PC-9 (cell line): ENCODE data around the gene PI3. TPM values are rescaled to one million over a fixed set of nuclear protein-coding genes. Genes with fewer than 3 reads are reported as not detected.
A peak's percentile ranks its signal among the peaks of the same experiment; 100 is the strongest.

Source experiments
- BruUV-seq: library from RNA; stranded (reverse); fragments of 400-500 nt; replicated peaks from 2 replicates; lab custom pipeline; 2021; lab: Mats Ljungman, UMichigan
- CTCF ChIA-PET: fragments of 300-600 bp; sonication (Branson Sonifier 250); formaldehyde crosslinking; loops from one replicate; lab custom pipeline; 2022; ENCODE audit warnings: antibody characterized with exemption; lab: Charles Lee
- POLR2A ChIA-PET: fragments of 300-600 bp; sonication (Branson Sonifier 250); formaldehyde crosslinking; loops from one replicate; lab custom pipeline; 2022; ENCODE audit warnings: antibody characterized with exemption; ENCODE audit not compliant: unreplicated experiment; lab: Charles Lee
- DNase-seq, 2 experiments: peaks; one replicate each; pipeline versions ENCODE4 v3.0.0 to v3.0.0-alpha.2; 2015 to 2022; ENCODE audit warnings: mixed read lengths in 1 of 2
- H2AFZ ChIP-seq: fragments of 200-600 bp; sonication (generic); 2 replicates; pipeline ENCODE4 v1.8.1; 2017; ENCODE audit warnings: antibody characterized with exemption
- H3F3A ChIP-seq: fragments of 200-600 bp; sonication (generic); 2 replicates; pipeline ENCODE4 v1.8.1; 2017; ENCODE audit warnings: antibody characterized with exemption, mild to moderate bottlenecking, low read depth; ENCODE audit not compliant: insufficient read depth
- H3K27ac ChIP-seq: fragments of 200-600 bp; sonication (generic); 2 replicates; pipeline ENCODE4 v1.6.1; 2016; ENCODE audit warnings: mixed run types
- H3K27me3 ChIP-seq: fragments of 200-600 bp; sonication (generic); 2 replicates; pipeline ENCODE4 v1.6.1; 2016; ENCODE audit warnings: low read depth, mixed run types; ENCODE audit not compliant: insufficient read depth
- H3K36me3 ChIP-seq: fragments of 200-600 bp; sonication (generic); 2 replicates; pipeline ENCODE4 v1.6.1; 2016; ENCODE audit warnings: low read depth, mixed run types
- H3K4me1 ChIP-seq: fragments of 200-600 bp; sonication (generic); replicated peaks from 2 replicates; pipeline ENCODE4 v1.6.1; 2016; ENCODE audit warnings: mixed run types; ENCODE audit not compliant: insufficient read depth
- H3K4me2 ChIP-seq: fragments of 200-600 bp; sonication (generic); 2 replicates; pipeline ENCODE4 v1.6.1; 2017; ENCODE audit warnings: mixed run types
- H3K4me3 ChIP-seq: fragments of 200-600 bp; sonication (generic); 2 replicates; pipeline ENCODE4 v1.6.1; 2016; ENCODE audit warnings: mixed run types
- H3K79me2 ChIP-seq: fragments of 200-600 bp; sonication (generic); 2 replicates; pipeline ENCODE4 v1.6.1; 2017; ENCODE audit warnings: low read depth, mixed run types
- H3K9me2 ChIP-seq: fragments of 200-600 bp; sonication (generic); 2 replicates; pipeline ENCODE4 v1.8.1; 2017; ENCODE audit warnings: mild to moderate bottlenecking; ENCODE audit not compliant: insufficient read depth
- H3K9me3 ChIP-seq: fragments of 200-600 bp; sonication (generic); 2 replicates; pipeline ENCODE4 v1.8.1; 2016; ENCODE audit warnings: low read depth; ENCODE audit not compliant: insufficient read depth
- H4K20me1 ChIP-seq: fragments of 200-600 bp; sonication (generic); 2 replicates; pipeline ENCODE4 v1.8.1; 2017; ENCODE audit not compliant: insufficient read depth
- EZH2 ChIP-seq: fragments of 200-600 bp; sonication (generic); IDR thresholded peaks from 2 replicates; pipeline ENCODE4 v1.8.0; 2017; ENCODE audit warnings: antibody characterized with exemption, low read depth
- intact Hi-C: fragments of 100-400 bp; cut with micrococcal nuclease; formaldehyde crosslinking; loops from one replicate; pipeline ENCODE4 v1.10.0; 2022; ENCODE audit not compliant: unreplicated experiment
- total RNA-seq: library from RNA; stranded (reverse); gene quantifications from 2 replicates; pipeline ENCODE4 v1.2.3, GENCODE V29; 2021
- TF ChIP-seq, protein P1 (sequence below): fragments of 200-600 bp; sonication (generic); conservative IDR thresholded peaks from 2 replicates; pipeline ENCODE4 v1.6.1; 2017; ENCODE audit warnings: mixed run types, antibody characterized with exemption, mild to moderate bottlenecking, moderate library complexity

The PI3 gene
- total RNA-seq, 1 experiment from 2014 or later = 6.6 TPM

DNA sequence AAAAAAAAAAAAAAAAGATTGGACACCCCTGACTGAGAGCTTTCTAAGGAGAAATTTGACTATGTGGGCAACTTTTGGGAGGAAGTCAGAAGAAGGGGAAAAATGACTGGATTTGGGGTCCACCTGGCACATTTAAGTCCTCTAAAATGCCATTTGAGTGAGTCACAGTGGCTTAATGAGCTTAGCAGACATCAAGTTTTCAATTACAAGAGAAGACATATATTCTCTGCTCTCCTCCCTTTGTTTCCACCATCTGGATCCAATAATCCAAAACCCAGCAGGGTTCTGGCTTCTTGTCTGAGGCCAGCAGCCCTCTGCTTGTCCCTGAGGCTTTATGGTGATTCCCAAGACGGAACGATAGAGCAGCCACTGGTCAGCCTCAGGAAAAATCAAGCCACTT is 6.9 kb downstream of the PI3 start:
- Histone ChIP-seq H3F3A (peaks cover 16% of the 10 kb centered on the region; the same call in 1 of the 2 replicates), H2AFZ (no peak overlapping the region), H3K4me1 (peaks cover 33% of the 10 kb centered on the region), H3K79me2 (no peaks in the 10 kb centered on the region), H3K9me2 (no peaks in the 10 kb centered on the region), H3K27ac (no peak overlapping the region), H3K27me3 (no peaks in the 10 kb centered on the region), H4K20me1 (no peaks in the 10 kb centered on the region), H3K4me2 (no peak overlapping the region), H3K36me3 (no peaks in the 10 kb centered on the region), H3K4me3 (no peak overlapping the region), H3K9me3 (no peaks in the 10 kb centered on the region)
- ChIA-PET CTCF (no interaction called here), POLR2A (interaction anchor here (0.6 kb wide), 1 partner anchor 699 kb away, joined by 3 read pairs; no protein-coding TSS in a partner anchor)
- no peak for TF ChIP-seq EZH2
- TF ChIP-seq, protein P1, sequence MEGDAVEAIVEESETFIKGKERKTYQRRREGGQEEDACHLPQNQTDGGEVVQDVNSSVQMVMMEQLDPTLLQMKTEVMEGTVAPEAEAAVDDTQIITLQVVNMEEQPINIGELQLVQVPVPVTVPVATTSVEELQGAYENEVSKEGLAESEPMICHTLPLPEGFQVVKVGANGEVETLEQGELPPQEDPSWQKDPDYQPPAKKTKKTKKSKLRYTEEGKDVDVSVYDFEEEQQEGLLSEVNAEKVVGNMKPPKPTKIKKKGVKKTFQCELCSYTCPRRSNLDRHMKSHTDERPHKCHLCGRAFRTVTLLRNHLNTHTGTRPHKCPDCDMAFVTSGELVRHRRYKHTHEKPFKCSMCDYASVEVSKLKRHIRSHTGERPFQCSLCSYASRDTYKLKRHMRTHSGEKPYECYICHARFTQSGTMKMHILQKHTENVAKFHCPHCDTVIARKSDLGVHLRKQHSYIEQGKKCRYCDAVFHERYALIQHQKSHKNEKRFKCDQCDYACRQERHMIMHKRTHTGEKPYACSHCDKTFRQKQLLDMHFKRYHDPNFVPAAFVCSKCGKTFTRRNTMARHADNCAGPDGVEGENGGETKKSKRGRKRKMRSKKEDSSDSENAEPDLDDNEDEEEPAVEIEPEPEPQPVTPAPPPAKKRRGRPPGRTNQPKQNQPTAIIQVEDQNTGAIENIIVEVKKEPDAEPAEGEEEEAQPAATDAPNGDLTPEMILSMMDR = no peak
- intact Hi-C loops = no loop called here
- BruUV-seq = no TSS peak
- DNase-seq = peak in 1 of 2 experiments; percentile 28

DNA sequence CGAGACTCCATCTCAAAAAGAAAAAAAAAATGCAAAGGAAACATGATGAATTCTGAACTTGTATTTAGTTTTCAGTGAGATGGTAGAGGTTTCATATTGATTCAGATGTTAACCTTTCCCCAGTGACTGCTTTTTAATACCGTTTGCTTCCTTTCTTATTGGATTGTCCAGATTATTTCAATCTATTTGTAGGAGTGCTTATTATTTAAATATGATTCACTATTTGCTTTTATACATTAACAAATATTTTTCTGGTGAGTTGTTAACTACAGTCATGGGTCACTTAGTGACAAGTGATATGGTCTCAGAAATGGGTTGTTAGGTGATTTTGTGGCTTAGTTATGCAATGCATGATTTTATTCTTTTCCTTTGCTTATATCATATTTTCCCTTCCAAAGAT is 8.4 kb downstream of the PI3 start:
- ChIA-PET POLR2A (no interaction called here), CTCF (no interaction called here)
- Histone ChIP-seq H3K4me1 (peaks cover 27% of the 10 kb centered on the region), H3K4me2 (peak overlapping the region; percentile 20), H3K4me3 (no peak overlapping the region), H3K9me2 (no peaks in the 10 kb centered on the region), H4K20me1 (no peaks in the 10 kb centered on the region), H3K27me3 (no peaks in the 10 kb centered on the region), H3F3A (peaks cover 7% of the 10 kb centered on the region; the same call in 1 of the 2 replicates), H3K9me3 (no peaks in the 10 kb centered on the region), H2AFZ (no peak overlapping the region), H3K36me3 (no peaks in the 10 kb centered on the region), H3K79me2 (no peaks in the 10 kb centered on the region), H3K27ac (peak overlapping the region; percentile 27)
- intact Hi-C loops = no loop called here
- TF ChIP-seq, protein P1 = no peak
- no peak for TF ChIP-seq EZH2
- DNase-seq = peak in 1 of 2 experiments; percentile 81
- no TSS peak for BruUV-seq

DNA sequence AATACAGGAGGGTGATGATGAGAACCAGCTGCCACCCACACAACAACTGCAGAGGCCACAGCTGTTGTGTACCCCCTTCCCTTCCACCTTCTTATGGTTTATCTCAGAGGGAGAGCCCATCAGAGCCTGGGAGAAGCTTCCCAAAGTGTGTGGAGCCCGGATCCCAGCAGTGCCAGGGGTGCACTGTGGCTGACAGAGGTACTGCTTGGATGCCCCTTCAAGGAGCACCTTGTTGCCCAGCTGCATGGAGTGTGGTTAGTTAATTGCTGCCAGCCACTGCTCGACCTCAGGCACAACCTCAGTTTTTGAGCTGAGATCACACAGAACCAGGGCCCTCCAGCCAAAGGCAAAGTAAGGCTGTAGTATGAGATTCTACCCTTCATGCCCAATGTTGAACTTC is 13.0 kb downstream of the PI3 start:
- H4K20me1 ChIP-seq = no peaks in the 10 kb centered on the region
- H3K9me2 ChIP-seq = no peaks in the 10 kb centered on the region
- no peak overlapping the region for H3K4me3 ChIP-seq
- TF ChIP-seq EZH2 = no peak
- TF ChIP-seq, protein P1 = no peak
- no peak overlapping the region for H3K27ac ChIP-seq
- DNase-seq = no peak
- no peaks in the 10 kb centered on the region for H3K36me3 ChIP-seq
- BruUV-seq = no TSS peak
- no peaks in the 10 kb centered on the region for H3K9me3 ChIP-seq
- H3K27me3 ChIP-seq = no peaks in the 10 kb centered on the region
- no peak overlapping the region for H2AFZ ChIP-seq
- 0 out of 2 replicates have a peak, but pooled peaks cover 7% of the 10 kb centered on the region for H3F3A ChIP-seq
- H3K79me2 ChIP-seq = no peaks in the 10 kb centered on the region
- CTCF ChIA-PET = no interaction called here
- intact Hi-C loops = no loop called here
- H3K4me2 ChIP-seq = no peak overlapping the region
- POLR2A ChIA-PET = interaction anchor here (0.5 kb wide), 1 partner anchor 687 kb away, joined by 3 read pairs; no protein-coding TSS in a partner anchor
- H3K4me1 ChIP-seq = peaks cover 19% of the 10 kb centered on the region
